HG03354 (cell line): ENCODE data around the gene PCDH8.
A peak's percentile ranks its signal among the peaks of the same experiment; 100 is the strongest.

Source experiments
- ATAC-seq: cut with Tn5 transposase; IDR thresholded peaks from one replicate; pipeline ENCODE4 v1.9.1; 2021; ENCODE audit warnings: mild to moderate bottlenecking; ENCODE audit not compliant: unreplicated experiment, poor library complexity, severe bottlenecking

PCDH8 gene

GRCh38 chr13:52848455-52849195, at the start of gene PCDH8:
Gene PCDH8 (minus strand): TSS chr13:52848640. CDS start chr13:52848436, 204 bp downstream.
- no peak for ATAC-seq

- no peak for ATAC-seq
These were observed 48.6 kb upstream of the PCDH8 start for GRCh38 chr13:52896827-52897659.

GRCh38 chr13:52894413-52894812, 46.0 kb upstream of the PCDH8 start:
- no peak for ATAC-seq

GRCh38 chr13:52892925-52893324, 44.5 kb upstream of the PCDH8 start:
- ATAC-seq: no peak

- no peak for ATAC-seq
These were observed 43.3 kb upstream of the PCDH8 start for GRCh38 chr13:52891706-52892105.

- ATAC-seq: no peak
These were observed 38.7 kb upstream of the PCDH8 start for GRCh38 chr13:52887165-52887564.

- no peak for ATAC-seq
These were observed 36.7 kb upstream of the PCDH8 start for GRCh38 chr13:52885141-52885540.

- no peak for ATAC-seq
These were observed 36.1 kb upstream of the PCDH8 start for GRCh38 chr13:52884429-52885010.

GRCh38 chr13:52882785-52883184, 34.3 kb upstream of the PCDH8 start:
- ATAC-seq: no peak

GRCh38 chr13:52879950-52880741, 31.7 kb upstream of the PCDH8 start:
- no peak for ATAC-seq

- ATAC-seq: no peak
These were observed 30.4 kb upstream of the PCDH8 start for GRCh38 chr13:52878831-52879230.

GRCh38 chr13:52870143-52870542, 21.7 kb upstream of the PCDH8 start:
- no peak for ATAC-seq

- no peak for ATAC-seq
These were observed 21.2 kb upstream of the PCDH8 start for GRCh38 chr13:52869621-52870020.

GRCh38 chr13:52869050-52869449, 20.6 kb upstream of the PCDH8 start:
- ATAC-seq: no peak

GRCh38 chr13:52868190-52868589, 19.8 kb upstream of the PCDH8 start:
- no peak for ATAC-seq

- no peak for ATAC-seq
These were observed 16.5 kb upstream of the PCDH8 start for GRCh38 chr13:52864941-52865340.

- peak; percentile 67 for ATAC-seq
These were observed 14.1 kb upstream of the PCDH8 start for GRCh38 chr13:52862358-52863206.

- no peak for ATAC-seq
These were observed 4.0 kb upstream of the PCDH8 start for GRCh38 chr13:52852444-52852843.
